Progenitor cell of endocrine pancreas (in vitro differentiated cells): ENCODE results near the gene TNFRSF1A. TPM values are rescaled to one million over a fixed set of nuclear protein-coding genes. Genes with fewer than 3 reads are reported as not detected.

ENCODE experiments used
- DNase-seq: peaks from one replicate; pipeline ENCODE4 v3.0.0; 2021; ENCODE audit warnings: low spot score; ENCODE audit not compliant: unreplicated experiment
- H3K27ac Mint-ChIP-seq: 2 replicates; pipeline ENCODE4 v1.8.0; 2021; ENCODE audit warnings: mild to moderate bottlenecking, moderate library complexity, mixed read lengths
- H3K27me3 Mint-ChIP-seq: 2 replicates; pipeline ENCODE4 v1.8.0; 2021; ENCODE audit warnings: mixed read lengths
- H3K36me3 Mint-ChIP-seq: 2 replicates; pipeline ENCODE4 v1.8.0; 2022; ENCODE audit warnings: mixed read lengths; ENCODE audit not compliant: insufficient read depth
- H3K4me1 Mint-ChIP-seq: 2 replicates; pipeline ENCODE4 v1.8.0; 2021; ENCODE audit warnings: low read depth, mixed read lengths
- H3K4me3 Mint-ChIP-seq: 2 replicates; pipeline ENCODE4 v1.8.0; 2021; ENCODE audit warnings: low read depth, mild to moderate bottlenecking, moderate library complexity, mixed read lengths
- H3K9me3 Mint-ChIP-seq: 2 replicates; pipeline ENCODE4 v1.8.0; 2021; ENCODE audit warnings: low read depth, mixed read lengths
- total RNA-seq: library from RNA; stranded (reverse); gene quantifications from 2 replicates; pipeline ENCODE4 v1.2.1, GENCODE V29; 2021
- TF ChIP-seq, protein P1 (sequence below): fragments of 200-600 bp; sonication (generic); IDR thresholded peaks from one replicate; pipeline ENCODE4 v1.5.0; 2021; ENCODE audit warnings: antibody characterized with exemption, mild to moderate bottlenecking; ENCODE audit not compliant: unreplicated experiment

TNFRSF1A gene
- total RNA-seq, 1 donor from 2014 or later = 67.5 TPM

DNA sequence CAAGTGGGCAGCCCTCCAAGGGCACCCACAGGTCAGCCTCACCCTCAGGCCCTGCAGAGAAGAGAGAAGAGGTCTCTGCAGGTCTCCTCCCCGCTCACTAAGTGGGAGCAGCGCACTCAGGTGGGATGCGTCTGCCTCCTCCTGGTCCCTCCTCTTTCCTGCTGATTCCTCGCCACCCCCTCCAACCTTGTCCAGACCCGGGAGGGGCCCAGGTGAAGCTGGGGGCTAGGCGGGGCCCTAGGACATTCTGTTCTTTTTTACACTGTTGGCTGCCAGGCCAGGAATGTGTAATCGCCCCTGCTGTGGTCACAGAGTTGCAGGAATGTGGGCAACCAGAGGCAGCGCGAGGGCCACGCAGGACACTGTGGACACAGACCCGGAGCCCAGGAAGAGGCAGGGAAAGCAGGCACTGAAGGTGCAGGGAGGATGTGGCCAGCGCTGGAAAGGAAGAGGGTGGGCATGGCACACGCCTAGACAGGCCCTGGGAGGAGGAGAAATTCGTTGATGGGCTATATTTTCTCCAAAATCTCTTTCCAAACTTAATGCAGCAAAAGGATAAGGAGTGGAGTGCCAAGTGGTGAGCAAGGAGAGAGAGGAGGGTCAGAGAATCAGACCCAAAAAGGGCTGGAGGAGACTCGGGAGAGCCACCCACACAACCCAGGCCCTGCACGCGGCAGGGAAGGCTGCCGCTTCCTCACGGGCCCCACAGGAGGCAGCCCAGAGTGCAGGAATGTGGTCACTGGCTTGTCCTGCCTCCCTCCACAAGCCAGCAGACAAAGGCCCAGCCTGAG is 34.4 kb upstream of the TNFRSF1A start:
- H3K27ac Mint-ChIP-seq = peak overlapping the region; percentile 91
- H3K27me3 Mint-ChIP-seq = peaks cover 27% of the 10 kb centered on the region
- TF ChIP-seq, protein P1, sequence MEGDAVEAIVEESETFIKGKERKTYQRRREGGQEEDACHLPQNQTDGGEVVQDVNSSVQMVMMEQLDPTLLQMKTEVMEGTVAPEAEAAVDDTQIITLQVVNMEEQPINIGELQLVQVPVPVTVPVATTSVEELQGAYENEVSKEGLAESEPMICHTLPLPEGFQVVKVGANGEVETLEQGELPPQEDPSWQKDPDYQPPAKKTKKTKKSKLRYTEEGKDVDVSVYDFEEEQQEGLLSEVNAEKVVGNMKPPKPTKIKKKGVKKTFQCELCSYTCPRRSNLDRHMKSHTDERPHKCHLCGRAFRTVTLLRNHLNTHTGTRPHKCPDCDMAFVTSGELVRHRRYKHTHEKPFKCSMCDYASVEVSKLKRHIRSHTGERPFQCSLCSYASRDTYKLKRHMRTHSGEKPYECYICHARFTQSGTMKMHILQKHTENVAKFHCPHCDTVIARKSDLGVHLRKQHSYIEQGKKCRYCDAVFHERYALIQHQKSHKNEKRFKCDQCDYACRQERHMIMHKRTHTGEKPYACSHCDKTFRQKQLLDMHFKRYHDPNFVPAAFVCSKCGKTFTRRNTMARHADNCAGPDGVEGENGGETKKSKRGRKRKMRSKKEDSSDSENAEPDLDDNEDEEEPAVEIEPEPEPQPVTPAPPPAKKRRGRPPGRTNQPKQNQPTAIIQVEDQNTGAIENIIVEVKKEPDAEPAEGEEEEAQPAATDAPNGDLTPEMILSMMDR = peak; percentile 63
- H3K9me3 Mint-ChIP-seq = no peaks in the 10 kb centered on the region
- DNase-seq = no peak
- H3K4me1 Mint-ChIP-seq = peaks cover 54% of the 10 kb centered on the region
- H3K4me3 Mint-ChIP-seq = peak overlapping the region; percentile 57
- H3K36me3 Mint-ChIP-seq = no peaks in the 10 kb centered on the region

DNA sequence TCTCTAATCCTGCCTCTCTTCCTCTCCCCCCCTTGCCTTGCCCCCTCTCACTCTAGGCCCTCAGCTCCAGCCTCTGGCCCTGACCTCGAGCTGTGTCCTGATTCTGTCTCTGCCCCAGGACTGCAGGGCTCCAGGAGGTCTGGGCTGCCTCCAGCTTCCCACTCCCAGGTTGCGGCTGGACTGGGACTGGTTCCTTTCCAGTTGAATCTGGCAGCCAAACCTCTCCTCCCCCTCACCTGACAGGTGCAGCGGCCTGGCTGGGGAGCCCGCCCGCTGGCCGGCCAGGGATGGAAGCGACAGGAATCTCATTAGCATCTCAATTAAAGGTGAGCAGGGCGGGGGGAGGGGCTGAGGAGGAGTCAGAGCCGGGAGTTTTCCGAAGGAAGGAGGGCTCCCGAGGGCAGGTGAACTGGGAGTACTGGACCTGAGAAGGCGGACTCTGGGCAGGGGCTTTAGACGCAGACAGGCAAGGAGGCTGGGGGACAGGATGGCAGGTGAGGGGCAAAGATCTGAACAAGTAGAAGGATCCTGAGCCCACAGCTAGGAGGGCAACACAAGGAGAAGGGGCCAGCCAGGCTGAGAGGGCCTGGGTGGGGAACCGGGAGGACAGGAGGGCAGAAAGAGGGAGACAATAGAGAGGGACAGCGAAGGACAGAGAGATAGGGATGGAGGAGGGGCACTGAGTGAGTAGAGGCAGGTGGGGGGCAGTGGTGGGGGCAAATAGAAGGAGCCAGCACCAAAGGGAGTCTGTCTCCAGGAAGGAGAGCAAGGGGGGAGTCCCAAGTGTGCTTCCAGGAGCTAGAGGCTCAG is 33.6 kb upstream of the TNFRSF1A start, which contains the start of gene SCNN1A:
TSS of gene SCNN1A (minus strand) at position 295 of the 810 bp plus-strand sequence. CDS start 780 bp downstream, outside the sequence.
- H3K36me3 Mint-ChIP-seq = no peaks in the 10 kb centered on the region

DNA sequence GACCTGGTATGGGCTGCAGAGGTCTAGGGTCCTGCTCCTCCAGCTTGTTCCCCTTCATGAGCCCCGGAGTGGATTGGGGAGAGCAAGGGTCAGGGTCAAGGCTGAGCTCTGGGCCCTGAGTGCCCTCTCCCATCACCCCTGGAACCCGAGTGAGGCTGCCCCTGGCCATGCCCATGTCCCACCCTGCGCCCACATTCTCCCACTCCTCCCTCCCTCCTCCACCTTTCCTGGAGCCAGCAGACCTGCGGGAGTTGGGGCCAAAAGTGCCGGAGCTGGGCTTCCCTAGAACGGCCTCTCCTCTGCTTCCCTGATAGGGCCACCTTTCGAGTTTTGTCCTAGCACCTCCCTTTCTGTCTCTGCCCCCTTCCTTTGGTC is 32.9 kb upstream of the TNFRSF1A start:
- TF ChIP-seq, protein P1 = no peak
- Mint-ChIP-seq H3K9me3 (no peaks in the 10 kb centered on the region), H3K4me1 (peaks cover 67% of the 10 kb centered on the region), H3K27ac (peak overlapping the region; percentile 91), H3K27me3 (peaks cover 18% of the 10 kb centered on the region), H3K4me3 (peak overlapping the region; percentile 57), H3K36me3 (no peaks in the 10 kb centered on the region)
- no peak for DNase-seq

More for the DNA sequence above, 33.6 kb upstream of the TNFRSF1A start, which contains the start of gene SCNN1A:
- Mint-ChIP-seq H3K27me3 (peaks cover 21% of the 10 kb centered on the region), H3K4me3 (peak within 1 kb of the TSS; percentile 57), H3K27ac (peak within 1 kb of the TSS; percentile 91), H3K4me1 (peaks cover 62% of the 10 kb centered on the region), H3K9me3 (no peaks in the 10 kb centered on the region)
- TF ChIP-seq, protein P1 = no peak
- DNase-seq = no peak

DNA sequence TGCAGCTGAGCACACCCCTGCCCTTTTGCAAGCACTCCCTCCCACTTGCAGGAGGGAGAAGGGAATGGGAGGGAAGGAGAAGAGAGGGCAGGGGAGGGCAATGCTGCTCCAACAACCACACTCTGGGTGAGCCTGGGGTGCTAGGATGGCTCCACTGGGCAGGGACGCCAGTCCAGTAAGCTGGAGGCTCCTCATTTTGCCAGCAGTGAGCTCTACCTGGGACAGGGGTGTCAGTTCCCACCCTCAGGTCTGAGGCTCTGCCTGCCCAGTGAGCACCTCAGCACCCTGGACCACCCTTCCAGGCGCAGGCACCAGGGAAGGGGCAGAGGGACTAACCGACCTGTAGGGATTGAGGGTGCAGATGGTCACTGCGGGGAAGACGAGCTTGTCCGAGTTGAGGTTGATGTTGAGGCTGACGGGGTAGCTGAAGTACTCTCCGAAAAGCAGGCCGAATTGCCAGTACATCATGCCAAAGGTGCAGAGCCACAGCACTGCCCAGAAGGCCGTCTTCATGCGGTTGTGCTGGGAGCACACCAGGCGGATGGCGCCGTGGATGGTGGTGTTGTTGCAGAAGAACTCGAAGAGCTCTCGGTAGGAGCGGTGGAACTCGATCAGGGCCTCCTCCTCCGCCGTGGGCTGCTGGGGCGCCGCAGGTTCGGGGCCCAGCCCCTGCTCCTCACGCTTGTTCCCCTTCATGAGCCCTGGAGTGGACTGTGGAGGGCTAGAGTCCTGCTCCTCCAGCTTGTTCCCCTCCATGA is 32.3 kb upstream of the TNFRSF1A start:
- H3K4me3 Mint-ChIP-seq = peak overlapping the region; percentile 58

More for the DNA sequence above, 32.3 kb upstream of the TNFRSF1A start:
- Mint-ChIP-seq H3K4me1 (peaks cover 67% of the 10 kb centered on the region), H3K9me3 (no peaks in the 10 kb centered on the region), H3K36me3 (no peaks in the 10 kb centered on the region), H3K27me3 (peaks cover 15% of the 10 kb centered on the region), H3K27ac (peak overlapping the region; percentile 91)
- TF ChIP-seq, protein P1 = no peak
- no peak for DNase-seq
